GM12891 (cell line): ENCODE results near the gene PHF23.

ENCODE experiments used
- DNase-seq: peaks from one replicate; pipeline ENCODE4 v3.0.0; 2011; ENCODE audit warnings: low spot score; ENCODE audit not compliant: insufficient read length
- FAIRE-seq: peaks from 2 replicates; lab custom pipeline; 2011; peaks lifted over from hg19 to GRCh38; lab: Jason Lieb, UNC
- PAX5 ChIP-seq: IDR thresholded peaks from 2 replicates; pipeline ENCODE4 v1.6.1; 2011; ENCODE audit warnings: low read length, moderate library complexity, mild to moderate bottlenecking; ENCODE audit not compliant: insufficient read depth, severe bottlenecking
- POLR2A ChIP-seq: IDR thresholded peaks from 2 replicates; pipeline ENCODE4 v1.6.1; 2011; ENCODE audit warnings: low read depth, low read length, control low read depth
- POLR2AphosphoS5 ChIP-seq: IDR thresholded peaks from 2 replicates; pipeline ENCODE4 v1.6.1; 2011; ENCODE audit warnings: low read depth, low read length, control low read depth
- POU2F2 ChIP-seq: IDR thresholded peaks from 2 replicates; pipeline ENCODE4 v1.6.1; 2011; ENCODE audit warnings: low read depth, mild to moderate bottlenecking, control low read depth, low read length, moderate library complexity
- SPI1 ChIP-seq: IDR thresholded peaks from 2 replicates; pipeline ENCODE4 v1.6.1; 2011; ENCODE audit warnings: low read depth, low read length, control low read depth
- TAF1 ChIP-seq: IDR thresholded peaks from 2 replicates; pipeline ENCODE4 v1.6.1; 2011; ENCODE audit warnings: low read depth, low read length, control low read depth

Gene PHF23

GRCh38 chr17:7232114-7232513 lies 7.1 kb downstream of the PHF23 start:
- TF ChIP-seq POU2F2 (no peak), PAX5 (no peak), POLR2AphosphoS5 (no peak), POLR2A (no peak), TAF1 (no peak), SPI1 (no peak)
- FAIRE-seq (peak; percentile 77), DNase-seq (no peak)

DNA sequence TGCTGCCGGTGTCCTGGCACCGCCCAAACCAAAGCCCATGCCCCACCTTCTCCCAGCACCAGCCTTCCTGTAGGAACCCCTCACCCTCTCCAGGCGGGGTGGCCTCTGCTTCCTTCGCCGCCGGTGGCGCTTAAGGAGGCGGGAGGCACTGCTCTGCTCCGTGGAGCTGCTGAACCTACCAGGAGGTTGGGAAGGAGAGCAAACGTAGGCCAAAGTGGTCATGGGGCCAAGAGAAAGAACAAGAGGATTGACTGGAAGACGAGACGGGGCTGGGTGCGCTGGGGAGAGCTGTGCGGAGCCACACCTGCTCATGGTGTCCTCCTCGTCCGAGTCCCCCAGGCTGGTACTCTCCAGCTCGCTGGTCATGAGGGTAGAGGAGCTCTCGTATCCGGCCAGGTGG lies 9.8 kb downstream of the PHF23 start:
- FAIRE-seq, result no peak
- DNase-seq, result no peak
- TF ChIP-seq TAF1, result no peak
- no peak for TF ChIP-seq PAX5
- TF ChIP-seq POU2F2, result no peak
- TF ChIP-seq SPI1, result no peak
- no peak for TF ChIP-seq POLR2A
- no peak for TF ChIP-seq POLR2AphosphoS5

GRCh38 chr17:7228920-7229319 lies 10.3 kb downstream of the PHF23 start:
- TF ChIP-seq POU2F2 (no peak), PAX5 (no peak), TAF1 (no peak), POLR2A (no peak), POLR2AphosphoS5 (no peak), SPI1 (no peak)
- no peak for FAIRE-seq
- no peak for DNase-seq

- TF ChIP-seq SPI1 (no peak), POU2F2 (no peak), POLR2AphosphoS5 (no peak), PAX5 (no peak), TAF1 (no peak), POLR2A (no peak)
- DNase-seq, result no peak
- no peak for FAIRE-seq
These were observed 12.2 kb downstream of the PHF23 start for GRCh38 chr17:7226721-7227710.

GRCh38 chr17:7225711-7226331 lies 13.4 kb downstream of the PHF23 start:
- no peak for DNase-seq
- no peak for FAIRE-seq
- TF ChIP-seq SPI1, result no peak
- TF ChIP-seq PAX5, result no peak
- TF ChIP-seq POU2F2, result no peak
- no peak for TF ChIP-seq TAF1
- TF ChIP-seq POLR2AphosphoS5, result no peak
- TF ChIP-seq POLR2A, result no peak

GRCh38 chr17:7224661-7225111 lies 14.6 kb downstream of the PHF23 start:
- TF ChIP-seq TAF1 (no peak), POLR2AphosphoS5 (no peak), SPI1 (no peak), POU2F2 (no peak), PAX5 (no peak), POLR2A (no peak)
- FAIRE-seq (no peak), DNase-seq (no peak)

GRCh38 chr17:7224110-7224509 lies 15.1 kb downstream of the PHF23 start:
- no peak for TF ChIP-seq POLR2A
- TF ChIP-seq POU2F2, result no peak
- TF ChIP-seq POLR2AphosphoS5, result no peak
- TF ChIP-seq TAF1, result no peak
- no peak for TF ChIP-seq PAX5
- TF ChIP-seq SPI1, result no peak
- DNase-seq, result no peak
- FAIRE-seq, result no peak

GRCh38 chr17:7223375-7223774 lies 15.9 kb downstream of the PHF23 start:
- TF ChIP-seq TAF1 (no peak), PAX5 (no peak), POU2F2 (no peak), POLR2A (peak; percentile 42; the same call in 1 of the 2 replicates), SPI1 (no peak), POLR2AphosphoS5 (no peak)
- FAIRE-seq, result no peak
- no peak for DNase-seq

DNA sequence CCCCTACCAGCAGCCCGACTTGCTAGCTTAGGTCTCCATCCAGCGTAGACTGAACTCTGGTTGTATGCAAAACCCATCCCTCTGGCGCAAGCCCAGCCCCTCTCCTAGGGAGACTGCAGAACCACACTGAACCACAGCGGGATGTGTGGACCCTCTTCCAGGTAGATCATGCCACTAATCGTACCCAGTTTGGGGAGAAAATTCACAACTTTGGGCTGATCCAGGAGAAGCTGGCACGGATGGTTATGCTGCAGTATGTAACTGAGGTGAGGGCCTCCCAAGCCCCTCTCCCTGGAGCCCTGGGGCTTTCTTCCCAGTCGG lies 16.3 kb downstream of the PHF23 start:
- no peak for TF ChIP-seq POLR2A
- no peak for TF ChIP-seq TAF1
- TF ChIP-seq SPI1, result no peak
- no peak for TF ChIP-seq POLR2AphosphoS5
- TF ChIP-seq POU2F2, result no peak
- no peak for TF ChIP-seq PAX5
- no peak for FAIRE-seq
- no peak for DNase-seq
